SK-N-SH (cell line): Measurements from ENCODE around the gene ELFN2. TPM values are rescaled to one million over a fixed set of nuclear protein-coding genes. Genes with fewer than 3 reads are reported as not detected.

Experiments used
- CTCF ChIA-PET: fragments of 300-600, 350-600 bp; formaldehyde crosslinking; extraction: SDS; loops from one replicate; lab custom pipeline; 2021; lab: Yijun Ruan, JAX
- POLR2A ChIA-PET: fragments of 350-600 bp; sonication (Branson Sonifier 250); formaldehyde crosslinking; extraction: SDS; loops from one replicate; lab custom pipeline; 2020; ENCODE audit warnings: antibody characterized with exemption, inconsistent platforms; lab: Yijun Ruan, JAX
- DNase-seq: peaks from one replicate; pipeline ENCODE4 v3.0.0; 2012
- H2AFZ ChIP-seq: fragments of 200-600 bp; sonication (generic); 2 replicates; pipeline ENCODE4 v1.8.1; 2016; ENCODE audit warnings: antibody characterized with exemption, mild to moderate bottlenecking, low read depth
- H3F3A ChIP-seq: fragments of 200-600 bp; sonication (generic); replicated peaks from 2 replicates; pipeline ENCODE3; 2016; ENCODE audit warnings: antibody characterized with exemption, mild to moderate bottlenecking; ENCODE audit not compliant: insufficient read depth
- H3K27ac ChIP-seq, 2 experiments: fragments of 200-500 bp in 1 of 2; fragments of 200-600 bp in 1 of 2; sonication (Bioruptor generic) in 1 of 2; sonication (generic), shearing (Covaris generic) in 1 of 2; 2 replicates each; pipeline versions ENCODE4 v1.5.1 to v1.6.1; 2014 to 2016; ENCODE audit warnings: low read depth in 2 of 2, inconsistent platforms in 1 of 2, low read length in 1 of 2, mild to moderate bottlenecking in 1 of 2, mixed read lengths in 1 of 2
- H3K27me3 ChIP-seq: fragments of 200-600 bp; sonication (generic), shearing (Covaris generic); 2 replicates; pipeline ENCODE4 v1.6.1; 2016; ENCODE audit warnings: mixed run types; ENCODE audit not compliant: insufficient read depth
- H3K36me3 ChIP-seq, 2 experiments: fragments of 200-500 bp in 1 of 2; fragments of 200-600 bp in 1 of 2; sonication (Bioruptor generic) in 1 of 2; sonication (generic) in 1 of 2; replicated peaks in 1 of 2; 2 replicates each; pipeline versions ENCODE3 to v1.5.1; 2014 to 2016; ENCODE audit warnings: low read length in 1 of 2, mild to moderate bottlenecking in 1 of 2; ENCODE audit not compliant: insufficient read depth in 2 of 2, control insufficient read depth in 1 of 2
- H3K4me1 ChIP-seq, 2 experiments: fragments of 200-500 bp in 1 of 2; fragments of 200-600 bp in 1 of 2; sonication (Bioruptor generic) in 1 of 2; sonication (generic), shearing (Covaris generic) in 1 of 2; 2 replicates each; pipeline versions ENCODE4 v1.5.1 to v1.6.1; 2014 to 2016; ENCODE audit warnings: low read depth in 1 of 2, low read length in 1 of 2, mixed run types in 1 of 2; ENCODE audit not compliant: insufficient read depth in 2 of 2, control insufficient read depth in 1 of 2
- H3K4me2 ChIP-seq: fragments of 200-600 bp; sonication (generic), shearing (Covaris generic); 2 replicates; pipeline ENCODE4 v1.6.1; 2017; ENCODE audit warnings: mixed run types
- H3K4me3 ChIP-seq, 2 experiments: fragments of 200-500 bp in 1 of 2; fragments of 200-600 bp in 1 of 2; sonication (Bioruptor generic) in 1 of 2; sonication (generic), shearing (Covaris generic) in 1 of 2; 2 replicates each; pipeline versions ENCODE4 v1.5.1 to v1.8.1; 2014 to 2016; ENCODE audit warnings: low read depth in 2 of 2, inconsistent platforms in 1 of 2, low read length in 1 of 2, mild to moderate bottlenecking in 1 of 2, mixed read lengths in 1 of 2, moderate library complexity in 1 of 2
- H3K79me2 ChIP-seq: fragments of 200-600 bp; sonication (generic); 2 replicates; pipeline ENCODE4 v1.8.1; 2017; ENCODE audit warnings: mild to moderate bottlenecking; ENCODE audit not compliant: insufficient read depth
- H3K9ac ChIP-seq: fragments of 200-600 bp; sonication (generic); 2 replicates; pipeline ENCODE4 v1.6.1; 2017; ENCODE audit warnings: mixed run types
- H3K9me2 ChIP-seq: fragments of 200-600 bp; sonication (generic); 2 replicates; pipeline ENCODE4 v1.6.1; 2017; ENCODE audit warnings: mixed run types
- H3K9me3 ChIP-seq: fragments of 200-600 bp; sonication (generic); 2 replicates; pipeline ENCODE4 v1.6.1; 2017; ENCODE audit warnings: mixed run types, mild to moderate bottlenecking, moderate library complexity
- H4K20me1 ChIP-seq: fragments of 200-600 bp; sonication (generic); 2 replicates; pipeline ENCODE4 v1.6.1; 2017; ENCODE audit warnings: mild to moderate bottlenecking, mixed run types; ENCODE audit not compliant: insufficient read depth
- CHD2 ChIP-seq: fragments of 150-350 bp; IDR thresholded peaks from 2 replicates; pipeline ENCODE4 v1.6.1; 2018; ENCODE audit warnings: low read length; ENCODE audit not compliant: partially characterized antibody
- CTCF ChIP-seq: fragments of 200-600 bp; sonication (generic); IDR thresholded peaks from 2 replicates; pipeline ENCODE4 v1.6.1; 2017; ENCODE audit warnings: antibody characterized with exemption, mild to moderate bottlenecking, moderate library complexity
- ELF1 ChIP-seq: IDR thresholded peaks from 2 replicates; pipeline ENCODE4 v1.4.0; 2012
- EP300 ChIP-seq, 2 experiments: IDR thresholded peaks; 2 replicates each; pipeline versions ENCODE4 v1.4.0 to v1.6.1; 2012; ENCODE audit warnings: borderline replicate concordance in 1 of 2, low read depth in 1 of 2, low read length in 1 of 2
- FOSL2 ChIP-seq: IDR thresholded peaks from 2 replicates; pipeline ENCODE4 v1.4.0; 2012; ENCODE audit warnings: low read depth, mild to moderate bottlenecking, moderate library complexity, borderline replicate concordance
- FOXM1 ChIP-seq: IDR thresholded peaks from 2 replicates; pipeline ENCODE4 v1.4.0; 2012; ENCODE audit warnings: low read depth, mild to moderate bottlenecking
- GABPA ChIP-seq: IDR thresholded peaks from 2 replicates; pipeline ENCODE4 v1.4.0; 2012; ENCODE audit warnings: low read depth, mild to moderate bottlenecking
- JUND ChIP-seq: IDR thresholded peaks from 2 replicates; pipeline ENCODE4 v1.4.0; 2012
- MAX ChIP-seq: IDR thresholded peaks from 2 replicates; pipeline ENCODE4 v1.4.0; 2012; ENCODE audit warnings: low read depth
- MEF2A ChIP-seq: IDR thresholded peaks from 2 replicates; pipeline ENCODE4 v1.4.0; 2012; ENCODE audit warnings: low read depth, borderline replicate concordance
- NFIC ChIP-seq: IDR thresholded peaks from 2 replicates; pipeline ENCODE4 v1.4.0; 2012; ENCODE audit warnings: borderline replicate concordance
- NRF1 ChIP-seq: IDR thresholded peaks from 2 replicates; pipeline ENCODE4 v1.6.1; 2012; ENCODE audit warnings: low read depth, mild to moderate bottlenecking, low read length
- RAD21 ChIP-seq: IDR thresholded peaks from 2 replicates; pipeline ENCODE4 v1.6.1; 2012; ENCODE audit warnings: mild to moderate bottlenecking, low read length
- REST ChIP-seq: IDR thresholded peaks from 2 replicates; pipeline ENCODE4 v1.6.1; 2012; ENCODE audit warnings: mild to moderate bottlenecking, low read depth, low read length, moderate library complexity
- RFX5 ChIP-seq: IDR thresholded peaks from 2 replicates; pipeline ENCODE4 v1.6.1; 2012; ENCODE audit warnings: mild to moderate bottlenecking, improper control_type of control experiment, low read length
- RXRA ChIP-seq: IDR thresholded peaks from 2 replicates; pipeline ENCODE4 v1.4.0; 2012; ENCODE audit warnings: low read depth, mild to moderate bottlenecking, borderline replicate concordance
- SIN3A ChIP-seq: IDR thresholded peaks from 2 replicates; pipeline ENCODE4 v1.6.1; 2012; ENCODE audit warnings: low read depth, mild to moderate bottlenecking, low read length, moderate library complexity, borderline replicate concordance
- TAF1 ChIP-seq: IDR thresholded peaks from 2 replicates; pipeline ENCODE4 v1.6.1; 2012; ENCODE audit warnings: low read depth, mild to moderate bottlenecking, low read length, moderate library complexity, borderline replicate concordance
- TEAD4 ChIP-seq: IDR thresholded peaks from 2 replicates; pipeline ENCODE4 v1.4.0; 2012; ENCODE audit warnings: mild to moderate bottlenecking, borderline replicate concordance; ENCODE audit not compliant: insufficient read depth
- USF2 ChIP-seq: fragments of 150-350 bp; IDR thresholded peaks from 2 replicates; pipeline ENCODE4 v1.6.1; 2017; ENCODE audit warnings: antibody characterized with exemption, low read length, low read depth, borderline replicate concordance
- YY1 ChIP-seq: IDR thresholded peaks from 2 replicates; pipeline ENCODE4 v1.4.0; 2012; ENCODE audit warnings: low read depth, mild to moderate bottlenecking
- WGBS: methylation state at CpG from one replicate; pipeline ENCODE4 v1.1.6; 2017; ENCODE audit warnings: low lambda C conversion rate; 5-methylcytosine and 5-hydroxymethylcytosine counted together
- polyA plus RNA-seq, 3 experiments: library from polyadenylated mRNA; depleted of rRNA; stranded (reverse); fragments of >200 nt; gene quantifications; 2 replicates each; pipeline ENCODE4 v1.2.3, GENCODE V29; 2012
- TF ChIP-seq, protein P1 (sequence below): IDR thresholded peaks from 2 replicates; pipeline ENCODE4; 2012

ELFN2 gene
- polyA plus RNA-seq, 1 of the 3 experiments (the other 2 are of a cell fraction), result 2.8 TPM

- Histone ChIP-seq H3K9me2 (no peaks in the 10 kb centered on the region), H3K79me2 (no peaks in the 10 kb centered on the region), H3F3A (peaks cover 26% of the 10 kb centered on the region), H3K4me3 (no peak overlapping the region), H3K27me3 (no peaks in the 10 kb centered on the region; the same call in 1 of the 2 replicates), H4K20me1 (no peaks in the 10 kb centered on the region), H3K9ac (peak overlapping the region; percentile 13; the same call in 1 of the 2 replicates), H3K4me1 (peaks cover 0 to 2% of the 10 kb centered on the region in 2 experiments; a peak in 1 of 4 replicates), H3K36me3 (no peaks in the 10 kb centered on the region), H3K27ac (peak overlapping the region; percentile 65 to 86; a peak in 3 of 4 replicates), H3K9me3 (peaks cover 5% of the 10 kb centered on the region; the same call in 1 of the 2 replicates), H2AFZ (no peak overlapping the region), H3K4me2 (peak overlapping the region; percentile 32)
- WGBS, result 28% methylated on average over 12 of the region's 14 CpGs
- ChIA-PET CTCF (interaction anchor here (0.7 to 10.0 kb wide), 9 partner anchors 11 to 161 kb away, joined by 3 to 287 read pairs (median 4); no protein-coding TSS in a partner anchor), POLR2A (no interaction called here)
- DNase-seq, result no peak
- TF ChIP-seq USF2 (no peak), CHD2 (peak; percentile 17), SIN3A (peak; percentile 88; the same call in 1 of the 2 replicates), FOXM1 (peak; percentile 76; the same call in 1 of the 2 replicates), TAF1 (0 out of 2 replicates have a peak, but pooled peaks have one; percentile 13), NRF1 (no peak), TEAD4 (peak; percentile 95), CTCF (no peak), REST (peak; percentile 7; the same call in 1 of the 2 replicates), NFIC (peak; percentile 51), FOSL2 (peak; percentile 97), JUND (peak; percentile 99), RXRA (peak; percentile 91; the same call in 1 of the 2 replicates), ELF1 (no peak), GABPA (no peak), MAX (peak; percentile 86), RAD21 (no peak), EP300 (IDR thresholded peaks at IDR 0.05; ENCODE audit: borderline replicate concordance in 1 of 2, low read depth in 1 of 2, low read length in 1 of 2) (peak; percentile 41 to 93; a peak in 2 of 4 replicates), YY1 (no peak), MEF2A (no peak), RFX5 (no peak)
- TF ChIP-seq, protein P1, sequence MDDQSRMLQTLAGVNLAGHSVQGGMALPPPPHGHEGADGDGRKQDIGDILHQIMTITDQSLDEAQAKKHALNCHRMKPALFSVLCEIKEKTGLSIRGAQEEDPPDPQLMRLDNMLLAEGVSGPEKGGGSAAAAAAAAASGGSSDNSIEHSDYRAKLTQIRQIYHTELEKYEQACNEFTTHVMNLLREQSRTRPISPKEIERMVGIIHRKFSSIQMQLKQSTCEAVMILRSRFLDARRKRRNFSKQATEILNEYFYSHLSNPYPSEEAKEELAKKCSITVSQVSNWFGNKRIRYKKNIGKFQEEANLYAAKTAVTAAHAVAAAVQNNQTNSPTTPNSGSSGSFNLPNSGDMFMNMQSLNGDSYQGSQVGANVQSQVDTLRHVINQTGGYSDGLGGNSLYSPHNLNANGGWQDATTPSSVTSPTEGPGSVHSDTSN, result peak; percentile 91
Measured at GRCh38 chr22:37431801-37432707, 4.8 kb upstream of the ELFN2 start.
